ENCODE results near the gene ZMYND15.

DNA sequence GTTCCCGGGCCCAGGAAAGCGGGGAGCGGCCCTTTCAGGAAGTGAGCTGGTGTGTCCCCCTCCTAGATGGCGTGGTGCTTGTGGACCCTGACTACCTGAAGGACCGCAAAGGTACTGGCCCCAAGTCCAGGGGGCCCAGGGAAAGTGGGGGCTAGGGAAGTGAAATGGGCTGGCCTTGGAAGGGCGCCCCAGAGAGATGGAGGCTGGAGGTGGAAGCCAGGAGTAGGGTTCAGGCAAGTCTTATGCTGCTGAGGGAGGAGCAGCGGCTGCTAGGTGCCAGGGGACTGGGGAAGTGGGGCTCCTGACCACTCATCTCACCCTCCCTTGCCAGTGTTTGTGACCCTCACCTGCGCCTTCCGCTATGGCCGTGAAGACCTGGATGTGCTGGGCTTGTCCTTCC lies 23.6 kb upstream of the ZMYND15 start:
- TF ChIP-seq EZH2 (IDR thresholded peaks at IDR 0.05; ENCODE audit: borderline replicate concordance, insufficient read depth, low read length, poor library complexity, severe bottlenecking) (no peak), POLR2AphosphoS5 (IDR thresholded peaks at IDR 0.05) (no peak), EP300 (conservative IDR thresholded peaks at IDR 0.05; ENCODE audit: poor library complexity, severe bottlenecking) (no peak)
- TF ChIP-seq, protein P1, sequence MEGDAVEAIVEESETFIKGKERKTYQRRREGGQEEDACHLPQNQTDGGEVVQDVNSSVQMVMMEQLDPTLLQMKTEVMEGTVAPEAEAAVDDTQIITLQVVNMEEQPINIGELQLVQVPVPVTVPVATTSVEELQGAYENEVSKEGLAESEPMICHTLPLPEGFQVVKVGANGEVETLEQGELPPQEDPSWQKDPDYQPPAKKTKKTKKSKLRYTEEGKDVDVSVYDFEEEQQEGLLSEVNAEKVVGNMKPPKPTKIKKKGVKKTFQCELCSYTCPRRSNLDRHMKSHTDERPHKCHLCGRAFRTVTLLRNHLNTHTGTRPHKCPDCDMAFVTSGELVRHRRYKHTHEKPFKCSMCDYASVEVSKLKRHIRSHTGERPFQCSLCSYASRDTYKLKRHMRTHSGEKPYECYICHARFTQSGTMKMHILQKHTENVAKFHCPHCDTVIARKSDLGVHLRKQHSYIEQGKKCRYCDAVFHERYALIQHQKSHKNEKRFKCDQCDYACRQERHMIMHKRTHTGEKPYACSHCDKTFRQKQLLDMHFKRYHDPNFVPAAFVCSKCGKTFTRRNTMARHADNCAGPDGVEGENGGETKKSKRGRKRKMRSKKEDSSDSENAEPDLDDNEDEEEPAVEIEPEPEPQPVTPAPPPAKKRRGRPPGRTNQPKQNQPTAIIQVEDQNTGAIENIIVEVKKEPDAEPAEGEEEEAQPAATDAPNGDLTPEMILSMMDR (IDR thresholded peaks at IDR 0.05; ENCODE audit: poor library complexity, severe bottlenecking): no peak
- TF ChIP-seq, protein P2, sequence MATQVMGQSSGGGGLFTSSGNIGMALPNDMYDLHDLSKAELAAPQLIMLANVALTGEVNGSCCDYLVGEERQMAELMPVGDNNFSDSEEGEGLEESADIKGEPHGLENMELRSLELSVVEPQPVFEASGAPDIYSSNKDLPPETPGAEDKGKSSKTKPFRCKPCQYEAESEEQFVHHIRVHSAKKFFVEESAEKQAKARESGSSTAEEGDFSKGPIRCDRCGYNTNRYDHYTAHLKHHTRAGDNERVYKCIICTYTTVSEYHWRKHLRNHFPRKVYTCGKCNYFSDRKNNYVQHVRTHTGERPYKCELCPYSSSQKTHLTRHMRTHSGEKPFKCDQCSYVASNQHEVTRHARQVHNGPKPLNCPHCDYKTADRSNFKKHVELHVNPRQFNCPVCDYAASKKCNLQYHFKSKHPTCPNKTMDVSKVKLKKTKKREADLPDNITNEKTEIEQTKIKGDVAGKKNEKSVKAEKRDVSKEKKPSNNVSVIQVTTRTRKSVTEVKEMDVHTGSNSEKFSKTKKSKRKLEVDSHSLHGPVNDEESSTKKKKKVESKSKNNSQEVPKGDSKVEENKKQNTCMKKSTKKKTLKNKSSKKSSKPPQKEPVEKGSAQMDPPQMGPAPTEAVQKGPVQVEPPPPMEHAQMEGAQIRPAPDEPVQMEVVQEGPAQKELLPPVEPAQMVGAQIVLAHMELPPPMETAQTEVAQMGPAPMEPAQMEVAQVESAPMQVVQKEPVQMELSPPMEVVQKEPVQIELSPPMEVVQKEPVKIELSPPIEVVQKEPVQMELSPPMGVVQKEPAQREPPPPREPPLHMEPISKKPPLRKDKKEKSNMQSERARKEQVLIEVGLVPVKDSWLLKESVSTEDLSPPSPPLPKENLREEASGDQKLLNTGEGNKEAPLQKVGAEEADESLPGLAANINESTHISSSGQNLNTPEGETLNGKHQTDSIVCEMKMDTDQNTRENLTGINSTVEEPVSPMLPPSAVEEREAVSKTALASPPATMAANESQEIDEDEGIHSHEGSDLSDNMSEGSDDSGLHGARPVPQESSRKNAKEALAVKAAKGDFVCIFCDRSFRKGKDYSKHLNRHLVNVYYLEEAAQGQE (IDR thresholded peaks at IDR 0.05; ENCODE audit: borderline replicate concordance): no peak
